ENCODE data around the gene SBDS. TPM values are rescaled to one million over a fixed set of nuclear protein-coding genes. Genes with fewer than 3 reads are reported as not detected.
"Not testable (repeated sequence)": the region's sequence is repeated elsewhere in the genome, so short reads cannot be mapped to it uniquely, and the experiment has no call there.

Gene SBDS
- total and polyA plus RNA-seq, 3 experiments from 2014 or later = 79.5 to 92.0 (median 91.6) TPM

GRCh38 chr7:66989552-66989951, 5.8 kb downstream of the SBDS start:
- H3K27me3 Mint-ChIP-seq; H3K9me3 ChIP-seq (ENCODE audit: low read length); POLR2A ChIA-PET; H3K27me3 ChIP-seq (ENCODE audit: insufficient read depth, low read length, poor library complexity, severe bottlenecking); CTCF ChIA-PET; H3K4me3 Mint-ChIP-seq; H3K4me3 ChIP-seq (ENCODE audit: low read length); H3K9me3 Mint-ChIP-seq; H3K27ac Mint-ChIP-seq; H3K27ac ChIP-seq (ENCODE audit: low read depth, low read length); DNase-seq: not testable (repeated sequence)
- H3K4me1 Mint-ChIP-seq = peaks cover 13 to 34% (median 20%) of the 10 kb centered on the region in 3 donors
- Histone ChIP-seq H3K36me3 (ENCODE audit: insufficient read depth, low read length) (peaks cover 28% of the 10 kb centered on the region), H3K4me1 (ENCODE audit: insufficient read depth, low read length) (peaks cover 20% of the 10 kb centered on the region)
- H3K36me3 Mint-ChIP-seq = peaks cover 6 to 66% (median 21%) of the 10 kb centered on the region in 3 donors

- Mint-ChIP-seq H3K9me3 (peaks cover 15 to 26% (median 20%) of the 10 kb centered on the region in 5 donors), H3K36me3 (peaks cover 0 to 22% (median 1%) of the 10 kb centered on the region in 3 donors)
- CTCF ChIA-PET; H3K4me3 ChIP-seq (ENCODE audit: low read length); POLR2A ChIA-PET; H3K27me3 Mint-ChIP-seq; H3K36me3 ChIP-seq (ENCODE audit: insufficient read depth, low read length); H3K4me1 Mint-ChIP-seq; DNase-seq; H3K27ac ChIP-seq (ENCODE audit: low read depth, low read length); H3K4me1 ChIP-seq (ENCODE audit: insufficient read depth, low read length); H3K27ac Mint-ChIP-seq; H3K27me3 ChIP-seq (ENCODE audit: insufficient read depth, low read length, poor library complexity, severe bottlenecking); H3K4me3 Mint-ChIP-seq; H3K9me3 ChIP-seq (ENCODE audit: low read length): not testable (repeated sequence)
Observed at GRCh38 chr7:66980336-66980735, 15.1 kb downstream of the SBDS start.

GRCh38 chr7:66979013-66979412, 16.4 kb downstream of the SBDS start:
- CTCF ChIA-PET, POLR2A ChIA-PET: not testable (repeated sequence)
- H3K9me3 Mint-ChIP-seq = peaks cover 15 to 26% (median 20%) of the 10 kb centered on the region in 5 donors

DNA sequence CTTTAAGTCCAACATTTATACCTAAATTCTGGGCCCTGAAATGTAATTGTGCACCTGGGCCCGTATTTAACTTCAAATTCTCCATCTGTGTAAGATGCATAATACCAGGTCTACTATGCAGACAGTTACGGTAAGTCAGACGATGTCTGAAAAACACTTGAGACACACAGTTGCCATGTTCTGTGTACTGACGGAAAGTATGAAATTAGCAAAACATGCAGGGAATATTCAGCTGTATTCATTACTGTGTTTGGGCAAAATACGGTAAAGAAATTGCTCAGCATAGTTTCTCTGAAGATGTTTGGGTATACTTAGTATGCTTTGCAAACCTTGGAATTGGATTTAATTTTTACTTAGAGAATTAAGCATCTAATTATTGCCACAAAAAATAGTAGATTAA, 17.1 kb downstream of the SBDS start:
- H3K4me3 Mint-ChIP-seq; H3K27ac ChIP-seq (ENCODE audit: low read depth, low read length); H3K36me3 ChIP-seq (ENCODE audit: insufficient read depth, low read length); H3K9me3 ChIP-seq (ENCODE audit: low read length); H3K4me1 ChIP-seq (ENCODE audit: insufficient read depth, low read length); POLR2A ChIA-PET; DNase-seq; H3K27me3 Mint-ChIP-seq; H3K4me1 Mint-ChIP-seq; H3K27me3 ChIP-seq (ENCODE audit: insufficient read depth, low read length, poor library complexity, severe bottlenecking); H3K27ac Mint-ChIP-seq; H3K4me3 ChIP-seq (ENCODE audit: low read length); CTCF ChIA-PET: not testable (repeated sequence)
- H3K9me3 Mint-ChIP-seq = peaks cover 15 to 26% (median 20%) of the 10 kb centered on the region in 5 donors
- H3K36me3 Mint-ChIP-seq = peaks cover 0 to 22% (median 1%) of the 10 kb centered on the region in 3 donors

More at GRCh38 chr7:66979013-66979412, 16.4 kb downstream of the SBDS start:
- H3K27me3 Mint-ChIP-seq; H3K4me1 Mint-ChIP-seq; H3K36me3 ChIP-seq (ENCODE audit: insufficient read depth, low read length); H3K4me3 Mint-ChIP-seq; H3K4me1 ChIP-seq (ENCODE audit: insufficient read depth, low read length); H3K4me3 ChIP-seq (ENCODE audit: low read length); H3K27me3 ChIP-seq (ENCODE audit: insufficient read depth, low read length, poor library complexity, severe bottlenecking); H3K27ac ChIP-seq (ENCODE audit: low read depth, low read length); DNase-seq; H3K27ac Mint-ChIP-seq; H3K9me3 ChIP-seq (ENCODE audit: low read length): not testable (repeated sequence)
- peaks cover 0 to 22% (median 1%) of the 10 kb centered on the region in 3 donors for H3K36me3 Mint-ChIP-seq

DNA sequence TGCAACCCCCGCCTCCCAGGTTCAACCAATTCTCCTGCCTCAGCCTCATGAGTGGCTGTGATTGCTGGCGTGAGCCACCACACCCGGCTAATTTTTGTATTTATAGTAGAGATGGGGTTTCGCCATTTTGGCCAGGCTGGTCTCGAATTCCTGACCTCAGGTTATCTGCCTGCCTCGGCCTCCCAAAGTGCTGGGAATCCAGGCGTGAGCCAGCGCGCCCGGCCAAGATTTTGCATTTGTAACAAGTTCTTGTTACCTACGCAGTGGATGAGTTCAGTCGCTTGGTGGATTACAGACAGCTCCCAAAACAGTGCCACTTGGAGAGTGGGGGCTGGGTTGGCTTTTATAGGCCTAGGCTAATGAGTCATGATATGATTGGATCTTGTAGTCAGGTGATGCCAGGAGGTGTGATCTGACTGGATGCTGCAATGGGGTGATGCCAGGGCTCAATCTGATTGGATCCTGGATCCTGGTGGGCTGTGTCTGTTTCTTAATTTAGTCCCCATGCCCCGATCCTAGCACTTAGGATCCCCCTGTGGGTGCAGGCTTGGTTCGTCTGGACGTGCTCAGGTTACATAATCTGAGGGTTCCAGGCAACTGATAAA, 20.3 kb downstream of the SBDS start:
- POLR2A ChIA-PET = no interaction called here
- DNase-seq = no peak
- CTCF ChIA-PET = no interaction called here

GRCh38 chr7:66970310-66970709, 25.1 kb downstream of the SBDS start:
- no peaks in the 10 kb centered on the region for H3K27me3 ChIP-seq (ENCODE audit: insufficient read depth, low read length, poor library complexity, severe bottlenecking)
- ChIA-PET CTCF (no interaction called here), POLR2A (interaction anchor here (0.7 kb wide), 1 partner anchor 87 kb away, joined by 4 read pairs; no protein-coding TSS in a partner anchor)
- H3K4me3 ChIP-seq (ENCODE audit: low read length) = no peak overlapping the region
- Mint-ChIP-seq H3K4me3 (no peak overlapping the region), H3K9me3 (no peaks in the 10 kb centered on the region), H3K27ac (no peak overlapping the region), H3K27me3 (peaks cover 0 to 2% of the 10 kb centered on the region in 2 donors), H3K36me3 (no peaks in the 10 kb centered on the region), H3K4me1 (no peaks in the 10 kb centered on the region)
- no peaks in the 10 kb centered on the region for H3K36me3 ChIP-seq (ENCODE audit: insufficient read depth, low read length)
- H3K4me1 ChIP-seq (ENCODE audit: insufficient read depth, low read length) = no peaks in the 10 kb centered on the region
- no peak for DNase-seq
- no peak overlapping the region for H3K27ac ChIP-seq (ENCODE audit: low read depth, low read length)
- H3K9me3 ChIP-seq (ENCODE audit: low read length) = no peaks in the 10 kb centered on the region

More for the DNA sequence above, 20.3 kb downstream of the SBDS start:
- Mint-ChIP-seq H3K4me3 (no peak overlapping the region), H3K9me3 (peaks cover 7 to 14% (median 10%) of the 10 kb centered on the region in 5 donors), H3K27ac (no peak overlapping the region), H3K4me1 (no peaks in the 10 kb centered on the region), H3K27me3 (peaks cover 0 to 2% of the 10 kb centered on the region in 2 donors), H3K36me3 (peaks cover 0 to 12% (median 1%) of the 10 kb centered on the region in 3 donors)
- no peak overlapping the region for H3K4me3 ChIP-seq (ENCODE audit: low read length)
- H3K4me1 ChIP-seq (ENCODE audit: insufficient read depth, low read length) = no peaks in the 10 kb centered on the region
- H3K36me3 ChIP-seq (ENCODE audit: insufficient read depth, low read length) = no peaks in the 10 kb centered on the region
- H3K9me3 ChIP-seq (ENCODE audit: low read length) = no peaks in the 10 kb centered on the region
- no peak overlapping the region for H3K27ac ChIP-seq (ENCODE audit: low read depth, low read length)
- H3K27me3 ChIP-seq (ENCODE audit: insufficient read depth, low read length, poor library complexity, severe bottlenecking) = no peaks in the 10 kb centered on the region

DNA sequence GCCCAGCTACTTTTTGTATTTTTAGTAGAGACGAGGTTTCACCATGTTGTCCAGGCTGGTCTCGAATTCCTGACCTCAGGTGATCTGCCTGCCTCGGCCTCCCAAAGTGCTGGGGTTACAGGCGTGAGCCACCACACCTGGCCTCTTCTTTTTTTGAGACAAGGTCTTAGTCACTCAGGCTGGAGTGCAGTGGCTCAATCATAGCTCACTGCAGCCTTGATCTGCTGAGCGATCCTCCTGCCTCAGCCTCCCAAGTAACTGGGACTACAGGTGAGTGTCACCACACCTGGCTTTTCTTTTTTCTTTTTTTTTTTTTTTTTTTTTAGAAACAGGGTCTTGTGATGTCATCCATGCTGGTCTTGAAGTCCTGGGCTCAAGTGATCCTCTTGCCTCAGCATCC, 26.4 kb downstream of the SBDS start:
- H3K4me3 Mint-ChIP-seq; H3K36me3 ChIP-seq (ENCODE audit: insufficient read depth, low read length); H3K27ac ChIP-seq (ENCODE audit: low read depth, low read length); H3K36me3 Mint-ChIP-seq; CTCF ChIA-PET; H3K27me3 Mint-ChIP-seq; H3K4me3 ChIP-seq (ENCODE audit: low read length); H3K4me1 ChIP-seq (ENCODE audit: insufficient read depth, low read length); POLR2A ChIA-PET; DNase-seq; H3K27me3 ChIP-seq (ENCODE audit: insufficient read depth, low read length, poor library complexity, severe bottlenecking); H3K9me3 Mint-ChIP-seq; H3K4me1 Mint-ChIP-seq; H3K9me3 ChIP-seq (ENCODE audit: low read length): not testable (repeated sequence)
- H3K27ac Mint-ChIP-seq = peak overlapping the region in 1 of 8 donors; percentile 10

DNA sequence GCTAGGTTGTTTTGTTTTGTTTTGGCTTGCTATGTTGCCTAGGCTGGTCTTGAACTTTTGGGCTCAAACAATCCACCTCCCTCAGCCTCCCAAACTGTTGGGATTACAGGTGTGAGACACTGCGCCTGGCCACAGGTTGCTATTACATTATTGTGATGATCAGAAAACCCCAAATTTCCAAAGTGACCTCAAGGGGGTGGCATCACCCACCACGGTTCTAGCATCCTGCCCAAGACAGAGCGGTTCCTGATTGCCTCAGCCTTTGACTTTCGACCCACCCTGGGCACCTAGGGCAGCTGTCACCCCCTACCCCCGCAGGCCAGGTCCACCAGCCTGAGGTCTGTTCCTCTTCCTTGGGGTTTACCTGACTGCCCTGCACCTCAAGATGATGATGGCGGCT, 28.4 kb downstream of the SBDS start:
- Histone ChIP-seq H3K4me1 (ENCODE audit: insufficient read depth, low read length) (no peaks in the 10 kb centered on the region), H3K27ac (ENCODE audit: low read depth, low read length) (no peak overlapping the region), H3K36me3 (ENCODE audit: insufficient read depth, low read length) (no peaks in the 10 kb centered on the region), H3K9me3 (ENCODE audit: low read length) (no peaks in the 10 kb centered on the region), H3K4me3 (ENCODE audit: low read length) (no peak overlapping the region), H3K27me3 (ENCODE audit: insufficient read depth, low read length, poor library complexity, severe bottlenecking) (no peaks in the 10 kb centered on the region)
- Mint-ChIP-seq H3K4me1 (no peaks in the 10 kb centered on the region), H3K27ac (no peak overlapping the region), H3K27me3 (peaks cover 0 to 1% of the 10 kb centered on the region in 2 donors), H3K9me3 (no peaks in the 10 kb centered on the region), H3K4me3 (no peak overlapping the region), H3K36me3 (no peaks in the 10 kb centered on the region)
- CTCF ChIA-PET = no interaction called here
- POLR2A ChIA-PET = no interaction called here
- DNase-seq = no peak

Measured in CD8-positive, alpha-beta memory T cell (primary cell).